H1 (cell line): ENCODE data around the gene PM20D1. TPM values are rescaled to one million over a fixed set of nuclear protein-coding genes. Genes with fewer than 3 reads are reported as not detected.

Experiments
- CTCF ChIA-PET: fragments of 300-600 bp; sonication (Branson Sonifier 250); formaldehyde crosslinking; loops from one replicate; lab custom pipeline; 2021; ENCODE audit not compliant: partially characterized antibody; lab: Charles Lee
- POLR2A ChIA-PET: fragments of 300-600 bp; sonication (Branson Sonifier 250); formaldehyde crosslinking; loops from one replicate; lab custom pipeline; 2021; ENCODE audit warnings: inconsistent platforms; ENCODE audit not compliant: partially characterized antibody; lab: Charles Lee
- DNase-seq, 2 experiments: peaks; one replicate each; pipeline versions ENCODE4 v3.0.0 to v3.0.0-alpha.2; 2010 to 2022; ENCODE audit warnings: low spot score in 2 of 2, low read depth in 1 of 2, mixed read lengths in 1 of 2
- FAIRE-seq: peaks from 2 replicates; lab custom pipeline; 2011; peaks lifted over from hg19 to GRCh38; lab: Jason Lieb, UNC
- H2AFZ ChIP-seq: 2 replicates; pipeline ENCODE4 v1.8.1; 2012; ENCODE audit warnings: low read length, inconsistent platforms
- H2AK5ac ChIP-seq: 2 replicates; pipeline ENCODE4 v1.6.1; 2013; ENCODE audit warnings: low read depth, low read length
- H2BK120ac ChIP-seq: replicated peaks from 2 replicates; pipeline ENCODE3; 2013; ENCODE audit warnings: low read depth, low read length, inconsistent platforms
- H2BK12ac ChIP-seq: 2 replicates; pipeline ENCODE4 v1.6.1; 2013; ENCODE audit warnings: low read depth, low read length
- H2BK15ac ChIP-seq: 2 replicates; pipeline ENCODE4 v1.6.1; 2013; ENCODE audit warnings: low read length
- H2BK20ac ChIP-seq: 2 replicates; pipeline ENCODE4 v1.6.1; 2013; ENCODE audit warnings: low read length
- H2BK5ac ChIP-seq: 2 replicates; pipeline ENCODE4 v1.6.1; 2013; ENCODE audit warnings: low read depth, low read length
- H3K14ac ChIP-seq: 2 replicates; pipeline ENCODE4 v1.6.1; 2013; ENCODE audit warnings: inconsistent platforms; ENCODE audit not compliant: insufficient read length
- H3K18ac ChIP-seq: 2 replicates; pipeline ENCODE4 v1.6.1; 2013; ENCODE audit warnings: low read length; ENCODE audit errors: extremely low read depth
- H3K23ac ChIP-seq: 2 replicates; pipeline ENCODE4 v1.6.1; 2013; ENCODE audit warnings: inconsistent platforms; ENCODE audit not compliant: insufficient read length
- H3K23me2 ChIP-seq: 2 replicates; pipeline ENCODE4 v1.6.1; 2013; ENCODE audit warnings: low read depth, low read length
- H3K27ac ChIP-seq: 2 replicates; pipeline ENCODE4 v1.6.1; 2011; ENCODE audit warnings: low read depth, low read length, inconsistent platforms
- H3K27me3 ChIP-seq, 4 experiments: replicated peaks in 1 of 4; 1 replicate in 1 of 4; 2 replicates in 3 of 4; pipeline versions ENCODE4 v1.6.1 to v1.8.1; 2011 to 2013; ENCODE audit warnings: low read length in 3 of 4, mild to moderate bottlenecking in 3 of 4, inconsistent platforms in 2 of 4, mixed read lengths in 2 of 4, moderate library complexity in 1 of 4; ENCODE audit not compliant: control insufficient read depth in 3 of 4, insufficient read depth in 3 of 4; ENCODE audit errors: extremely low read depth in 1 of 4
- H3K36me3 ChIP-seq, 4 experiments: 2 replicates each; pipeline versions ENCODE4 v1.6.1 to v1.8.1; 2011 to 2013; ENCODE audit warnings: mild to moderate bottlenecking in 4 of 4, low read length in 3 of 4, moderate library complexity in 2 of 4, control low read depth in 1 of 4, inconsistent platforms in 1 of 4; ENCODE audit not compliant: insufficient read depth in 4 of 4, control insufficient read depth in 2 of 4
- H3K4ac ChIP-seq: replicated peaks from 2 replicates; pipeline ENCODE3; 2013; ENCODE audit warnings: low read length, low read depth, mixed read lengths, inconsistent platforms; ENCODE audit not compliant: insufficient read length
- H3K4me1 ChIP-seq, 4 experiments: replicated peaks in 1 of 4; 1 replicate in 1 of 4; 2 replicates in 3 of 4; pipeline versions ENCODE4 v1.6.1 to v1.8.1; 2011 to 2013; ENCODE audit warnings: low read length in 3 of 4, inconsistent platforms in 2 of 4, mixed read lengths in 1 of 4; ENCODE audit not compliant: insufficient read depth in 4 of 4, control insufficient read depth in 3 of 4
- H3K4me2 ChIP-seq, 2 experiments: 2 replicates each; pipeline versions ENCODE4 v1.6.1 to v1.8.1; 2011 to 2013; ENCODE audit warnings: low read depth in 2 of 2, low read length in 2 of 2, control low read depth in 1 of 2, inconsistent platforms in 1 of 2, mild to moderate bottlenecking in 1 of 2; ENCODE audit not compliant: insufficient read depth in 1 of 2
- H3K4me3 ChIP-seq, 4 experiments: fragments of 200-600, 300-600 bp in 1 of 4; sonication (generic), shearing (Covaris generic), sonication (Bioruptor Twin) in 1 of 4; 2 replicates each; pipeline versions ENCODE4 v1.5.1 to v1.8.1; 2011 to 2016; ENCODE audit warnings: low read length in 4 of 4, low read depth in 3 of 4, control low read depth in 2 of 4, inconsistent platforms in 2 of 4, mild to moderate bottlenecking in 2 of 4, mixed read lengths in 1 of 4, moderate library complexity in 1 of 4; ENCODE audit not compliant: insufficient read depth in 2 of 4; ENCODE audit errors: extremely low read depth in 1 of 4
- H3K56ac ChIP-seq: replicated peaks from 2 replicates; pipeline ENCODE3; 2013; ENCODE audit warnings: low read depth, mild to moderate bottlenecking, mixed read lengths, low read length, inconsistent platforms; ENCODE audit not compliant: insufficient read length
- H3K79me1 ChIP-seq: 2 replicates; pipeline ENCODE4 v1.6.1; 2013; ENCODE audit warnings: low read depth, low read length, control low read depth
- H3K79me2 ChIP-seq, 2 experiments: 2 replicates each; pipeline versions ENCODE4 v1.6.1 to v1.8.1; 2012 to 2013; ENCODE audit warnings: low read length in 2 of 2, mild to moderate bottlenecking in 2 of 2, inconsistent platforms in 1 of 2; ENCODE audit not compliant: insufficient read depth in 2 of 2, control insufficient read depth in 1 of 2
- H3K9ac ChIP-seq, 4 experiments: replicated peaks in 1 of 4; 1 replicate in 1 of 4; 2 replicates in 3 of 4; pipeline versions ENCODE4 v1.6.1 to v1.8.1; 2011 to 2013; ENCODE audit warnings: low read depth in 3 of 4, low read length in 3 of 4, control low read depth in 2 of 4, mild to moderate bottlenecking in 2 of 4, moderate library complexity in 2 of 4, inconsistent platforms in 1 of 4; ENCODE audit errors: extremely low read depth in 1 of 4
- H3K9me3 ChIP-seq, 2 experiments: 2 replicates each; pipeline versions ENCODE4 v1.6.1 to v1.8.1; 2012 to 2013; ENCODE audit warnings: mild to moderate bottlenecking in 2 of 2, moderate library complexity in 2 of 2, control low read depth in 1 of 2, inconsistent platforms in 1 of 2, low read depth in 1 of 2, low read length in 1 of 2, mixed read lengths in 1 of 2; ENCODE audit not compliant: insufficient read depth in 2 of 2
- H4K20me1 ChIP-seq, 2 experiments: replicated peaks in 1 of 2; 2 replicates each; pipeline versions ENCODE3 to v1.8.1; 2011 to 2013; ENCODE audit warnings: inconsistent platforms in 2 of 2, low read length in 2 of 2, mild to moderate bottlenecking in 1 of 2; ENCODE audit not compliant: insufficient read depth in 2 of 2, control insufficient read depth in 1 of 2
- H4K5ac ChIP-seq: 2 replicates; pipeline ENCODE4 v1.6.1; 2013; ENCODE audit warnings: low read length, low read depth, mixed read lengths, inconsistent platforms; ENCODE audit not compliant: insufficient read length
- H4K8ac ChIP-seq: 2 replicates; pipeline ENCODE4 v1.8.0; 2013; ENCODE audit warnings: mild to moderate bottlenecking, moderate library complexity, low read length, inconsistent platforms; ENCODE audit not compliant: insufficient read depth; ENCODE audit errors: extremely low read depth
- H4K91ac ChIP-seq: replicated peaks from 2 replicates; pipeline ENCODE3; 2013; ENCODE audit warnings: low read length, mixed read lengths, inconsistent platforms; ENCODE audit not compliant: insufficient read length
- BRCA1 ChIP-seq: IDR thresholded peaks from 2 replicates; pipeline ENCODE4 v1.6.1; 2012; ENCODE audit warnings: low read depth, low read length, improper control_type of control experiment
- EGR1 ChIP-seq: IDR thresholded peaks from 2 replicates; pipeline ENCODE4 v1.6.1; 2011; ENCODE audit warnings: low read depth, low read length, borderline replicate concordance
- MAX ChIP-seq: IDR thresholded peaks from 2 replicates; pipeline ENCODE4 v1.6.1; 2012; ENCODE audit warnings: inconsistent platforms
- NANOG ChIP-seq: IDR thresholded peaks from 2 replicates; pipeline ENCODE4 v1.6.1; 2011; ENCODE audit warnings: low read length, low read depth, mild to moderate bottlenecking, inconsistent platforms; ENCODE audit not compliant: insufficient read depth, poor library complexity, severe bottlenecking
- ZNF274 ChIP-seq: IDR thresholded peaks from 2 replicates; pipeline ENCODE4 v1.7.0; 2012; ENCODE audit warnings: low read length, borderline replicate concordance; ENCODE audit errors: extremely low read depth
- WGBS, 2 experiments: shearing (Covaris generic) in 1 of 2; methylation state at CpG; one replicate each; pipeline versions ENCODE4 v1.1.6 to v1.1.7; 2013 to 2015; ENCODE audit warnings: low lambda C conversion rate in 2 of 2, mixed read lengths in 2 of 2, inconsistent platforms in 1 of 2, low coverage in 1 of 2, missing lambda C conversion rate in 1 of 2; ENCODE audit not compliant: insufficient replicate concordance in 2 of 2, insufficient coverage in 1 of 2, insufficient read length in 1 of 2; ENCODE audit errors: extremely low coverage in 1 of 2, missing lambda C conversion rate in 1 of 2; 5-methylcytosine and 5-hydroxymethylcytosine counted together
- polyA plus RNA-seq, 7 experiments: library from polyadenylated mRNA; depleted of rRNA in 3 of 7; stranded (reverse) in 5 of 7; unstranded in 2 of 7; fragments of >200 nt in 5 of 7; fragments of 200-250 nt in 2 of 7; gene quantifications; 1 replicate in 5 of 7; 2 replicates in 1 of 7; 4 replicates in 1 of 7; pipeline versions ENCODE4 v1.2.1 to v1.2.3, GENCODE V29; 2011 to 2013; ENCODE audit warnings: missing spikeins in 2 of 7, mixed read lengths in 2 of 7
- total RNA-seq: library from RNA; stranded (reverse); fragmentation: NEBNext Ultra II Directional; extraction: Animal tissue kit (Norgen Biotek cat#: 25700); gene quantifications from 2 replicates; pipeline ENCODE4 v1.2.1, GENCODE V29; 2021
- TF ChIP-seq, protein P1 (sequence below), 3 experiments: IDR thresholded peaks; 1 replicate in 2 of 3; 2 replicates in 1 of 3; pipeline versions ENCODE4 v1.5.1 to v1.6.1; 2011; ENCODE audit warnings: low read length in 3 of 3, mild to moderate bottlenecking in 3 of 3, inconsistent platforms in 2 of 3, low read depth in 1 of 3, moderate library complexity in 1 of 3; ENCODE audit not compliant: insufficient read depth in 1 of 3; ENCODE audit errors: control extremely low read depth in 1 of 3

The PM20D1 gene
- total and polyA plus RNA-seq, 2 of the 8 experiments (the other 6 are each of a cell fraction or from before 2014, with no cell fraction given), result 0.05 TPM; not detected in 1

GRCh38 chr1:205792481-205792881 is 57.5 kb downstream of the PM20D1 start:
- no peaks in the 10 kb centered on the region for H3K4me1 ChIP-seq
- H3K79me1 ChIP-seq, result no peaks in the 10 kb centered on the region
- POLR2A ChIA-PET, result interaction anchor here (1.0 to 1.5 kb wide), 5 partner anchors 13 to 185 kb away, joined by 3 to 4 read pairs (median 3); partner anchors contain the start of gene NUCKS1
- no peaks in the 10 kb centered on the region for H3K79me2 ChIP-seq
- no peak overlapping the region for H3K23ac ChIP-seq
- no peak overlapping the region for H4K5ac ChIP-seq
- H3K14ac ChIP-seq, result no peak overlapping the region
- no peak overlapping the region for H4K8ac ChIP-seq
- FAIRE-seq (no peak), DNase-seq (no peak)
- peaks cover 8 to 35% (median 28%) of the 10 kb centered on the region in 4 experiments for H3K36me3 ChIP-seq
- CTCF ChIA-PET, result interaction anchor here (0.7 to 11.7 kb wide), 55 partner anchors 7 to 635 kb away, joined by 3 to 206 read pairs (median 5); no protein-coding TSS in a partner anchor
- H3K23me2 ChIP-seq, result no peaks in the 10 kb centered on the region; the same call in 1 of the 2 replicates
- no peak overlapping the region for H2AK5ac ChIP-seq
- H3K4me2 ChIP-seq, result no peak overlapping the region
- H3K27ac ChIP-seq, result no peak overlapping the region
- no peak overlapping the region for H3K9ac ChIP-seq
- no peak overlapping the region for H3K56ac ChIP-seq
- H2BK12ac ChIP-seq, result no peak overlapping the region
- H3K9me3 ChIP-seq, result no peaks in the 10 kb centered on the region
- H3K27me3 ChIP-seq, result no peaks in the 10 kb centered on the region
- TF ChIP-seq, protein P1, sequence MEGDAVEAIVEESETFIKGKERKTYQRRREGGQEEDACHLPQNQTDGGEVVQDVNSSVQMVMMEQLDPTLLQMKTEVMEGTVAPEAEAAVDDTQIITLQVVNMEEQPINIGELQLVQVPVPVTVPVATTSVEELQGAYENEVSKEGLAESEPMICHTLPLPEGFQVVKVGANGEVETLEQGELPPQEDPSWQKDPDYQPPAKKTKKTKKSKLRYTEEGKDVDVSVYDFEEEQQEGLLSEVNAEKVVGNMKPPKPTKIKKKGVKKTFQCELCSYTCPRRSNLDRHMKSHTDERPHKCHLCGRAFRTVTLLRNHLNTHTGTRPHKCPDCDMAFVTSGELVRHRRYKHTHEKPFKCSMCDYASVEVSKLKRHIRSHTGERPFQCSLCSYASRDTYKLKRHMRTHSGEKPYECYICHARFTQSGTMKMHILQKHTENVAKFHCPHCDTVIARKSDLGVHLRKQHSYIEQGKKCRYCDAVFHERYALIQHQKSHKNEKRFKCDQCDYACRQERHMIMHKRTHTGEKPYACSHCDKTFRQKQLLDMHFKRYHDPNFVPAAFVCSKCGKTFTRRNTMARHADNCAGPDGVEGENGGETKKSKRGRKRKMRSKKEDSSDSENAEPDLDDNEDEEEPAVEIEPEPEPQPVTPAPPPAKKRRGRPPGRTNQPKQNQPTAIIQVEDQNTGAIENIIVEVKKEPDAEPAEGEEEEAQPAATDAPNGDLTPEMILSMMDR (IDR thresholded peaks at IDR 0.05; ENCODE audit: control extremely low read depth in 1 of 3, insufficient read depth in 1 of 3, low read depth in 1 of 3, low read length in 3 of 3), result no peak
- TF ChIP-seq BRCA1 (no peak), EGR1 (no peak), MAX (no peak), ZNF274 (no peak), NANOG (no peak)
- H2BK20ac ChIP-seq, result no peak overlapping the region
- H2BK5ac ChIP-seq, result no peak overlapping the region
- H4K20me1 ChIP-seq, result no peaks in the 10 kb centered on the region
- no peak overlapping the region for H3K4me3 ChIP-seq
- H2AFZ ChIP-seq, result no peak overlapping the region
- H2BK15ac ChIP-seq, result no peak overlapping the region
- H3K18ac ChIP-seq, result no peak overlapping the region
- H2BK120ac ChIP-seq, result no peak overlapping the region
- no peak overlapping the region for H4K91ac ChIP-seq
- H3K4ac ChIP-seq, result no peak overlapping the region
- WGBS, 2 experiments, result 85% methylated on average over 8 of the region's 8 CpGs; no CpG with 5 or more reads in 1 of the 2 experiments
